Esophagus squamous epithelium (tissue), 5 donors: ENCODE results near the gene TCF3. TPM values are rescaled to one million over a fixed set of nuclear protein-coding genes. Genes with fewer than 3 reads are reported as not detected.
"Not testable (repeated sequence)": the region's sequence is repeated elsewhere in the genome, so short reads cannot be mapped to it uniquely, and the experiment has no call there.

Experiments
- DNase-seq: peaks from one replicate; lab custom pipeline; 2025; lab: John Stamatoyannopoulos, UW
- H3K27ac ChIP-seq, 4 donors: fragments of 200-600 bp; sonication (generic); one replicate each; pipeline ENCODE4 v1.5.1; 2016 to 2019; ENCODE audit warnings: mild to moderate bottlenecking in 1 of 4
- H3K27me3 ChIP-seq, 4 donors: fragments of 200-600 bp; sonication (generic); 1 replicate in 3 of 4; 2 replicates in 1 of 4; pipeline versions ENCODE4 v1.5.1 to v1.6.0; 2017 to 2021; ENCODE audit warnings: antibody characterized with exemption in 1 of 4
- H3K36me3 ChIP-seq, 3 donors: fragments of 200-600 bp; sonication (generic); one replicate each; pipeline ENCODE4 v1.5.1; 2016 to 2019
- H3K4me1 ChIP-seq, 3 donors: fragments of 200-600 bp; sonication (generic); one replicate each; pipeline ENCODE4 v1.5.1; 2017 to 2019
- H3K4me3 ChIP-seq, 4 donors: fragments of 200-600 bp; sonication (generic); 1 replicate in 3 of 4; 2 replicates in 1 of 4; pipeline ENCODE4 v1.5.1; 2016 to 2019; ENCODE audit warnings: mild to moderate bottlenecking in 2 of 4, moderate library complexity in 1 of 4
- H3K9me3 ChIP-seq, 3 donors: fragments of 200-600 bp; sonication (generic); one replicate each; pipeline ENCODE4 v1.5.1; 2016 to 2019
- POLR2A ChIP-seq, 4 donors: fragments of 450-650 bp; IDR thresholded peaks; one replicate each; pipeline ENCODE4 v1.6.1; 2017; ENCODE audit warnings: antibody characterized with exemption in 4 of 4, mild to moderate bottlenecking in 4 of 4, moderate library complexity in 3 of 4
- WGBS, 2 donors: methylation state at CpG; one replicate each; pipeline ENCODE4 v1.1.5; 2018; 5-methylcytosine and 5-hydroxymethylcytosine counted together
- intact Hi-C: fragments of 100-400 bp; cut with DNase I; formaldehyde crosslinking; loops from one replicate; pipeline ENCODE4 v1.15.0; 2022
- total RNA-seq, 4 donors: library from RNA; depleted of rRNA; stranded (reverse); fragments of >200 nt; gene quantifications; one replicate each; pipeline ENCODE4 v1.1.0, GENCODE V29; 2016
- TF ChIP-seq, protein P1 (sequence below), 6 experiments: fragments of 450-650 bp in 4 of 6; fragments of 200-600 bp in 2 of 6; sonication (generic) in 2 of 6; IDR thresholded peaks; one replicate each; pipeline ENCODE4 v1.5.1; 2016 to 2019; ENCODE audit warnings: antibody characterized with exemption in 6 of 6, mild to moderate bottlenecking in 4 of 6, moderate library complexity in 4 of 6
- donor health status: DM: yes; HTN: yes; CAD: no.

Gene TCF3
- total RNA-seq, 4 donors from 2014 or later: 29.9 to 66.0 (median 47.9) TPM

DNA sequence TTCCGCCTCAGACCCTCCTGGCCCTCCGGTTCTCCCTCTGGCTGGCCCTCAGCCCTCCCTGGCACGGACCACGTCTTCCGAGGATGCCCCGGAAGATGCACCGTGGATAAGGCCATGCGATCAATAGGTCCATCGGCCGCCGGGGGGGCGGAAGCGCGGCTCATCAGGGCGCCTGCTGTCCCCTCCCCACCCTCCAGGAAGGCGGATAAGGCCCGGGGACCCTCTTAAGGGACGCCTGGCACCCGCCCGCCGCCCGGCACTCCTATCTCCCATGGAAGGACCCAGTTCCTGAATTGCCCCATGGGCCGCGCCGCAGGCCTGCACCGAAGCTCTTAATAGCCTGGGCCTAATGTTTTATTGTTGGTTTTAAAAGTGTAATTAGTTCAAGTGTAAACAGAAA is 46.2 kb upstream of the TCF3 start:
- intact Hi-C loops: no loop called here
- peaks cover 0 to 11% (median 6%) of the 10 kb centered on the region in 3 donors for H3K9me3 ChIP-seq
- 67 to 86% methylated on average over 3 to 12 of the region's 26 CpGs for WGBS, 2 donors
- DNase-seq: no peak
- H3K4me1 ChIP-seq: peaks cover 0 to 5% (median 0%) of the 10 kb centered on the region in 3 donors
- no peak overlapping the region for H3K27ac ChIP-seq
- H3K27me3 ChIP-seq: peaks cover 6 to 67% (median 8%) of the 10 kb centered on the region in 4 donors
- no peak overlapping the region for H3K4me3 ChIP-seq
- no peaks in the 10 kb centered on the region for H3K36me3 ChIP-seq
- TF ChIP-seq, protein P1, sequence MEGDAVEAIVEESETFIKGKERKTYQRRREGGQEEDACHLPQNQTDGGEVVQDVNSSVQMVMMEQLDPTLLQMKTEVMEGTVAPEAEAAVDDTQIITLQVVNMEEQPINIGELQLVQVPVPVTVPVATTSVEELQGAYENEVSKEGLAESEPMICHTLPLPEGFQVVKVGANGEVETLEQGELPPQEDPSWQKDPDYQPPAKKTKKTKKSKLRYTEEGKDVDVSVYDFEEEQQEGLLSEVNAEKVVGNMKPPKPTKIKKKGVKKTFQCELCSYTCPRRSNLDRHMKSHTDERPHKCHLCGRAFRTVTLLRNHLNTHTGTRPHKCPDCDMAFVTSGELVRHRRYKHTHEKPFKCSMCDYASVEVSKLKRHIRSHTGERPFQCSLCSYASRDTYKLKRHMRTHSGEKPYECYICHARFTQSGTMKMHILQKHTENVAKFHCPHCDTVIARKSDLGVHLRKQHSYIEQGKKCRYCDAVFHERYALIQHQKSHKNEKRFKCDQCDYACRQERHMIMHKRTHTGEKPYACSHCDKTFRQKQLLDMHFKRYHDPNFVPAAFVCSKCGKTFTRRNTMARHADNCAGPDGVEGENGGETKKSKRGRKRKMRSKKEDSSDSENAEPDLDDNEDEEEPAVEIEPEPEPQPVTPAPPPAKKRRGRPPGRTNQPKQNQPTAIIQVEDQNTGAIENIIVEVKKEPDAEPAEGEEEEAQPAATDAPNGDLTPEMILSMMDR (IDR thresholded peaks at IDR 0.05): no peak
- TF ChIP-seq POLR2A (IDR thresholded peaks at IDR 0.05): no peak

DNA sequence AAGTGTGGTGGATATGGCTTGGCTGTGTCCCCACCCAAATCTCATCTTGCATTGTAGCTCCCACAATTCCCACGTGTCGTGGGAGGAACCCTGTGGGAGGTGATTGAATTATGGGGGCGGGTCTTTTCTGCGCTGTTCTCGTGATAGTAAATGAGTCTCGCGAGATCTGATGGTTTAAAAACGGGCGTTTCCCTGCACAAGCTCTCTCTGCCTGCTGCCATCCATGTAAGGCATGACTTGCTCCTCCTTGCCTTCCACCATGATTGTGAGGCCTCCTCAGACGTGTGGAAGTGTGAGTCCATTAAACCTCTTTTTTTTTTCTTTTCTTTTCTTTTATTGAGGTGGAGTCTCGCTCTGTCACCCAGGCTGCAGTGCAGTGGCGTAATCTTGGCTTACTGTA is 43.1 kb upstream of the TCF3 start:
- Histone ChIP-seq H3K4me1 (peaks cover 0 to 20% (median 0%) of the 10 kb centered on the region in 3 donors), H3K27me3 (peaks cover 0 to 70% (median 9%) of the 10 kb centered on the region in 4 donors), H3K9me3 (peaks cover 0 to 11% (median 6%) of the 10 kb centered on the region in 3 donors)
- H3K36me3 ChIP-seq, H3K4me3 ChIP-seq, DNase-seq, H3K27ac ChIP-seq, intact Hi-C loops: not testable (repeated sequence)
- 79 to 87% methylated on average over 6 to 12 of the region's 12 CpGs for WGBS, 2 donors

DNA sequence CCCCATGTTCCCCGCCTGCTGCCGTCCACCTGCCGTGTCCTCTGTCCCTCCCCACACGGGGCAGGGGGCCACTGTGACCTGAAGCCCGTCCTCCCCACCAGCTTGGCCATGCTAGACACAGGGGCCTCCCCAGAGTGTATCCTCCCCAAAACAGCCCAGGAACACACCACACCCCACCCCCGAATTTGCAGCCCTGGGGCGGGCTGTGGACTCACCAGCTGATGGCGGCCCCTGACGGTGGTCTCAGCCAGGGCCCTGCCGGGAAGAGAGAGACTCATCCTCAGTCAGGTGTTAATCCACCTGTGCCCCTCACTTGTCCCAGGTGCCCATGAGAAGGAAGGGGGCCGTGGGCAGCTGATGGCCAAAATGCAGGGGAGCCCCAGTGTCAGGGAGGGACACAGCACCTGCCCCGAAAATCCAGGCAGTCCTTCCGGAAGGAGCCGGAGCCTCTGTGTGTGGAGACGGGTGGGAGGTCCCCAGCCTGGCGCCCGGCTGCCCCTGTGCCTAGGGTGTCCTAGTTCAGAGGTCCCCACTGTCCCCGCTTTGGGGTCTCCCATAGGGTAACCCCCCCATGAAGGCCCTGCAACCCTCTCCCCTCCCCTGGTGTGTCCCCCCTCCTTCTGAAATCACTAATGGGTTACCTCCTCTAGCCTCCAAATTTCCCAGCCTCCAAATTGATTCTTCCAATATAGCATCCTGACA is 39.3 kb upstream of the TCF3 start:
- Histone ChIP-seq H3K4me1 (peaks cover 0 to 18% (median 0%) of the 10 kb centered on the region in 3 donors), H3K9me3 (peaks cover 0 to 11% (median 6%) of the 10 kb centered on the region in 3 donors), H3K4me3 (no peak overlapping the region), H3K27ac (no peak overlapping the region), H3K27me3 (peaks cover 0 to 79% (median 5%) of the 10 kb centered on the region in 4 donors), H3K36me3 (no peaks in the 10 kb centered on the region)
- TF ChIP-seq, protein P1 (IDR thresholded peaks at IDR 0.05): no peak
- no peak for TF ChIP-seq POLR2A (IDR thresholded peaks at IDR 0.05)
- WGBS, 2 donors: 50 to 51% methylated on average over 1 to 8 of the region's 18 CpGs
- intact Hi-C loops: no loop called here
- DNase-seq: no peak

DNA sequence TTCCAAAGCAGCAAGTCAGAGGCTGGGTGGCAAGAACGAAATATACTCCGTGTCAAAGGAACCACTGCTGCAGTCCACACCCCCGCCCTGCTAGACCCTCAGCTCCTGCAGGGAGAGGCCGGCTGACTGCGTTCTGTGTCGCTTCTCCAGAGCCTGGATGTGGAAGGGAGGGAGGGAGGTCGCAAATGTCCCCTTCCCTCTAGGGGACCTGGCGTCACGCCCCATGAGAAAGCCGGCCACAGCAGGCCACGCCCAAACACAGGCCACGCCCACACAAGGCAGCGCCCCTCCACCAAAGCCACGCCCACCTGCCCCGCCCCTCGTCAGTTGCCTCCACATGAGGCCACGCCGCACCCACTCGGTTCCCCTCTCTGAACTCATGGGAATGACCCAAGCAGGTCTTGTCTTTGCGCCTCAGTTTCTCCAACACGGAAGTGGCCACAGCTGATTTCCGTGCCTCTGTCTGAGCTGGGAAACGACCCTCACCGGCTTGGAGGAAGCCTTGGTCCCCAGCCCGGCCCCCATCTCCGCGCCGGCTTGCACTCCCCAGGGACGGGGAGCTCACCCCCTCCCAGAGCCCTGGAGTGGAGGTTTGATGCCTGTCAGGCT is 38.4 kb upstream of the TCF3 start:
- Histone ChIP-seq H3K4me1 (peaks cover 0 to 18% (median 0%) of the 10 kb centered on the region in 3 donors), H3K27me3 (peaks cover 0 to 89% (median 5%) of the 10 kb centered on the region in 4 donors), H3K9me3 (peaks cover 0 to 11% (median 6%) of the 10 kb centered on the region in 3 donors), H3K4me3 (no peak overlapping the region), H3K36me3 (no peaks in the 10 kb centered on the region), H3K27ac (no peak overlapping the region)
- DNase-seq: no peak
- intact Hi-C loops: no loop called here
- no peak for TF ChIP-seq POLR2A (IDR thresholded peaks at IDR 0.05)
- TF ChIP-seq, protein P1 (IDR thresholded peaks at IDR 0.05): no peak
- WGBS, 2 donors: 7 to 18% methylated on average over 6 to 10 of the region's 29 CpGs

DNA sequence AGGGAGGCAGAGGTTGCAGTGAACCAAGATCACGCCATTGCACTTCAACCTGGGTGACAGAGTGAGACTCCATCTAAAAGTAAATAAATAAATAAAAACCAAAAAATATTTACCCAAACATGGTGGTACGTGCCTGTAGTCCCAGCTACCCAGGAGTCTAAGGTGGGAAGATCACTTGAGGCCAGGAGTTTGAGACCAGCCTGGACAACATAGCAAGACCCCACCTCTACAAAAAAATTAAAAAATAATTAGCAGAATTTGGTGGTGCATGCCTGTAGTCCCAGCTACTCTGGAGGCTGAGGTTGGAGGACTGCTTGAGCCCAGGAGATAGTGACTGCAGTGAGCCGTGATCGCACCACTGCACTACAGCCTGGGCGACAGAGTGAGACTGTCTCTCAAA is 33.4 kb upstream of the TCF3 start:
- peaks cover 0 to 98% (median 4%) of the 10 kb centered on the region in 4 donors for H3K27me3 ChIP-seq
- WGBS, 2 donors: 77 to 81% methylated on average over 5 of the region's 5 CpGs
- DNase-seq, H3K9me3 ChIP-seq, intact Hi-C loops, H3K36me3 ChIP-seq, H3K4me1 ChIP-seq, H3K27ac ChIP-seq, H3K4me3 ChIP-seq: not testable (repeated sequence)

DNA sequence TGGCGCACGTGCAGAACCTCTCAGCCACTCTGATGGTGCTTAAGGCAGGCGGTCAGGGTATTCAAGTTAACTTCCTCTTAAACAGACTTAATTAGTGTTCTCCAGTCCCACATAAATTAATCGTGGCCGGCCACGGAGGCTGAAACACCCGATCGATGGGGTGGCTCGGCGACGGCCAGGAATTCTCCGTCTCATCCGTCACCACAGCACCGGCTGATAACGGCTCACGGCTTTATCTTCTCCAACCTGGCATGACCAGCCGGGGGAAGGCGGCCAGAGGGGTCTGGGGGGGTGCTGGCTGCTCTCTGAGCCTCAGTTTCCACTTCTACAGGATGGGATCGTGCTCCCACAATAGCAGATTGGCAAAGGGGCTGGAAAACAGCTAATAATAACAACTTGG is 32.6 kb upstream of the TCF3 start:
- no peak for DNase-seq
- Histone ChIP-seq H3K4me3 (no peak overlapping the region), H3K9me3 (no peaks in the 10 kb centered on the region), H3K27ac (no peak overlapping the region), H3K36me3 (no peaks in the 10 kb centered on the region), H3K4me1 (no peaks in the 10 kb centered on the region), H3K27me3 (peaks cover 0 to 97% (median 2%) of the 10 kb centered on the region in 4 donors)
- intact Hi-C loops: no loop called here
- WGBS, 2 donors: 60 to 62% methylated on average over 6 to 12 of the region's 19 CpGs
- TF ChIP-seq, protein P1 (IDR thresholded peaks at IDR 0.05): no peak
- TF ChIP-seq POLR2A (IDR thresholded peaks at IDR 0.05): no peak
